NT2/D1 (cell line): ENCODE measurements around the gene BICDL2.

Source experiments
- YY1 ChIP-seq: IDR thresholded peaks from 2 replicates; pipeline ENCODE4 v1.6.1; 2011; ENCODE audit not compliant: insufficient read length, insufficient read depth
- ZNF274 ChIP-seq: IDR thresholded peaks from 2 replicates; pipeline ENCODE4 v1.6.1; 2011; ENCODE audit warnings: mild to moderate bottlenecking, low read depth, low read length

DNA sequence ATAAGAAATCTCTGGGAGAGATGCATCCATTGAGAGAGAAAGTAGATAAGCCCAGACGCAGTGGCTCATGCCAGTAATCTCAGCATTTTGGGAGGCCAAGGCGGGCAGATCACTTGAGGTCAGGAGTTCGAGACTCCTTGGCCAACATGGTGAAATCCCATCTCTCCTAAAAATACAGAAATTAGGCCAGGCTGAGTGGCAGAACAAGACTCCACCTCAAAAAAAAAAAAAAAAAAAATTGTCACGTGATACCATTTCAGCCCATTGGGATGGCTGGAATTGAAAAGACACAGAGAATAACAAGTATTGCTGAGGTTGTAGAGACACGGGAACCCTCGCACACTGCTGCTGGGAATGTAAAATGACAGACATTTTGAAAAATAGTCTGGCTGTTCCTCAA, 25.8 kb upstream of the BICDL2 start:
- no peak for TF ChIP-seq YY1
- TF ChIP-seq ZNF274: no peak
